SJSA1 (cell line): ENCODE measurements around the gene TDRKH. TPM values are rescaled to one million over a fixed set of nuclear protein-coding genes. Genes with fewer than 3 reads are reported as not detected.

Source experiments
- total RNA-seq: library from RNA; depleted of rRNA; stranded (reverse); fragments of >200 nt; shearing (Covaris generic); gene quantifications from 2 replicates; pipeline ENCODE4 v1.2.3, GENCODE V29; 2014; rRNA removed

The TDRKH gene
- total RNA-seq, 1 experiment from 2014 or later, result 4.0 TPM

Other genes with a start within 250 kb of the TDRKH start
- gene SNX27, start 178.4 kb downstream of the TDRKH start, total RNA-seq, result 18.4 and 28.5 TPM in 2 replicates
- not detected in 2 replicates for gene CELF3, start 73.7 kb downstream of the TDRKH start, total RNA-seq
- gene RIIAD1, start 69.0 kb downstream of the TDRKH start, total RNA-seq, result not detected in 2 replicates
- 171 and 279 TPM in 2 replicates for gene MRPL9, start 27.0 kb downstream of the TDRKH start, total RNA-seq
- not detected in 2 replicates for gene LINGO4, start 14.9 kb upstream of the TDRKH start, total RNA-seq
- not detected in 2 replicates for gene RORC, start 41.3 kb upstream of the TDRKH start, total RNA-seq
- gene C2CD4D, start 49.3 kb upstream of the TDRKH start, total RNA-seq, result not detected in 2 replicates
- not detected in 2 replicates for gene THEM5, start 63.2 kb upstream of the TDRKH start, total RNA-seq
- 7.5 and 9.5 TPM in 2 replicates for gene THEM4, start 119.0 kb upstream of the TDRKH start, total RNA-seq
- gene S100A10, start 203.4 kb upstream of the TDRKH start, total RNA-seq, result 90.2 and 151 TPM in 2 replicates
- 228 and 284 TPM in 2 replicates for gene S100A11, start 246.5 kb upstream of the TDRKH start, total RNA-seq